GM12891 (cell line): ENCODE data around the gene LAMP1.

ENCODE experiments used
- PAX5 ChIP-seq: IDR thresholded peaks from 2 replicates; pipeline ENCODE4 v1.6.1; 2011; ENCODE audit warnings: low read length, moderate library complexity, mild to moderate bottlenecking; ENCODE audit not compliant: insufficient read depth, severe bottlenecking
- POLR2A ChIP-seq: IDR thresholded peaks from 2 replicates; pipeline ENCODE4 v1.6.1; 2011; ENCODE audit warnings: low read depth, low read length, control low read depth
- POLR2AphosphoS5 ChIP-seq: IDR thresholded peaks from 2 replicates; pipeline ENCODE4 v1.6.1; 2011; ENCODE audit warnings: low read depth, low read length, control low read depth
- POU2F2 ChIP-seq: IDR thresholded peaks from 2 replicates; pipeline ENCODE4 v1.6.1; 2011; ENCODE audit warnings: low read depth, mild to moderate bottlenecking, control low read depth, low read length, moderate library complexity
- SPI1 ChIP-seq: IDR thresholded peaks from 2 replicates; pipeline ENCODE4 v1.6.1; 2011; ENCODE audit warnings: low read depth, low read length, control low read depth
- TAF1 ChIP-seq: IDR thresholded peaks from 2 replicates; pipeline ENCODE4 v1.6.1; 2011; ENCODE audit warnings: low read depth, low read length, control low read depth

GRCh38 chr13:113353254-113353653, 56.2 kb downstream of the LAMP1 start:
- TF ChIP-seq POLR2AphosphoS5 (no peak), TAF1 (no peak), POLR2A (no peak), SPI1 (no peak), PAX5 (no peak), POU2F2 (no peak)
